Panc1 (cell line): Measurements from ENCODE around the gene GPR176. TPM values are rescaled to one million over a fixed set of nuclear protein-coding genes. Genes with fewer than 3 reads are reported as not detected.

ENCODE experiments used
- ATAC-seq: fragments of 200-7000 bp; cut with Tn5 transposase; 2 replicates; pipeline ENCODE4 v1.9.1; 2020; ENCODE audit warnings: mild to moderate bottlenecking, moderate library complexity
- BruUV-seq: library from RNA; stranded (reverse); fragments of 400-500 nt; replicated peaks from 2 replicates; lab custom pipeline; 2021; lab: Mats Ljungman, UMichigan
- CTCF ChIA-PET: fragments of 300-600 bp; sonication (Branson Sonifier 250); formaldehyde crosslinking; loops from one replicate; lab custom pipeline; 2022; ENCODE audit warnings: antibody characterized with exemption; lab: Charles Lee
- POLR2A ChIA-PET: fragments of 300-600 bp; sonication (Branson Sonifier 250); formaldehyde crosslinking; loops from one replicate; lab custom pipeline; 2022; ENCODE audit warnings: antibody characterized with exemption; lab: Charles Lee
- DNase-seq: peaks from one replicate; pipeline ENCODE4 v3.0.0-alpha.2; 2010; ENCODE audit warnings: low read depth, low spot score
- H3K27ac ChIP-seq: 2 replicates; pipeline ENCODE4 v1.5.1; 2011; ENCODE audit warnings: mild to moderate bottlenecking, low read length, inconsistent platforms
- H3K27me3 ChIP-seq: fragments of 200-500 bp; sonication (Bioruptor generic); 2 replicates; pipeline ENCODE4 v1.6.0; 2014; ENCODE audit warnings: low read length, inconsistent platforms; ENCODE audit not compliant: control insufficient read depth, insufficient read depth
- H3K36me3 ChIP-seq: fragments of 200-500 bp; sonication (Bioruptor generic); 2 replicates; pipeline ENCODE4 v1.5.1; 2014; ENCODE audit warnings: inconsistent platforms, mild to moderate bottlenecking, low read length, moderate library complexity; ENCODE audit not compliant: control insufficient read depth, insufficient read depth
- H3K4me1 ChIP-seq: 2 replicates; pipeline ENCODE4 v1.5.1; 2011; ENCODE audit warnings: inconsistent platforms, mild to moderate bottlenecking, low read length, moderate library complexity; ENCODE audit not compliant: control insufficient read depth, insufficient read depth
- H3K4me3 ChIP-seq, 2 experiments: 2 replicates each; pipeline ENCODE4 v1.5.1; 2011 to 2012; ENCODE audit warnings: low read depth in 2 of 2, low read length in 2 of 2, mild to moderate bottlenecking in 2 of 2, inconsistent platforms in 1 of 2, moderate library complexity in 1 of 2
- H3K9me3 ChIP-seq: fragments of 200-500 bp; sonication (Bioruptor generic); 2 replicates; pipeline ENCODE4 v1.5.1; 2014; ENCODE audit warnings: low read depth, mild to moderate bottlenecking, inconsistent platforms, low read length, moderate library complexity; ENCODE audit not compliant: control insufficient read depth, insufficient read depth
- CTCF ChIP-seq: fragments of 450-650 bp; IDR thresholded peaks from 2 replicates; pipeline ENCODE4 v1.5.1; 2017; ENCODE audit warnings: mild to moderate bottlenecking
- POLR2AphosphoS5 ChIP-seq: IDR thresholded peaks from 2 replicates; pipeline ENCODE4 v1.6.1; 2012; ENCODE audit warnings: mild to moderate bottlenecking, low read depth, low read length, moderate library complexity
- REST ChIP-seq, 2 experiments: IDR thresholded peaks; 2 replicates each; pipeline ENCODE4 v1.6.1; 2011 to 2012; ENCODE audit warnings: low read depth in 2 of 2, control low read depth in 1 of 2, low read length in 1 of 2, mild to moderate bottlenecking in 1 of 2, moderate library complexity in 1 of 2; ENCODE audit not compliant: insufficient read depth in 1 of 2
- SIN3A ChIP-seq: IDR thresholded peaks from 2 replicates; pipeline ENCODE4 v1.6.1; 2012; ENCODE audit warnings: low read depth, mild to moderate bottlenecking, low read length, moderate library complexity, borderline replicate concordance; ENCODE audit not compliant: insufficient read depth
- TCF7L2 ChIP-seq: IDR thresholded peaks from 2 replicates; pipeline ENCODE4 v1.6.1; 2011; ENCODE audit warnings: mild to moderate bottlenecking, low read depth, low read length, inconsistent platforms
- in situ Hi-C: cut with HindIII; loops from 2 replicates; pipeline ENCODE4 v1.10.0; 2016; ENCODE audit warnings: low sequenced_read_pairs, low pct_unique_long_range_greater_than_20kb
- intact Hi-C: fragments of 100-400 bp; cut with micrococcal nuclease; formaldehyde crosslinking; loops from one replicate; pipeline ENCODE4 v1.10.0; 2022; ENCODE audit not compliant: unreplicated experiment
- total RNA-seq: library from RNA; stranded (reverse); gene quantifications from one replicate; pipeline ENCODE4 v1.2.1, GENCODE V29; 2021; ENCODE audit not compliant: unreplicated experiment

GPR176 gene
- total RNA-seq, 1 experiment from 2014 or later, result 12.7 TPM

GRCh38 chr15:39778021-39778420 lies 142.0 kb downstream of the GPR176 start:
- POLR2A ChIA-PET, result no interaction called here

GRCh38 chr15:39777496-39777895 lies 142.6 kb downstream of the GPR176 start:
- TF ChIP-seq SIN3A (no peak), TCF7L2 (no peak), POLR2AphosphoS5 (no peak), CTCF (no peak), REST (IDR thresholded peaks at IDR 0.05; ENCODE audit: insufficient read depth in 1 of 2, low read depth in 2 of 2, low read length in 1 of 2) (no peak)
- ChIA-PET POLR2A (no interaction called here), CTCF (interaction anchor here (0.6 kb wide), 1 partner anchor 204 kb away, joined by 4 read pairs; no protein-coding TSS in a partner anchor)
- DNase-seq, result no peak
- no peaks in the 10 kb centered on the region for H3K9me3 ChIP-seq
- peaks cover 6% of the 10 kb centered on the region; the same call in 1 of the 2 replicates for H3K4me1 ChIP-seq
- H3K36me3 ChIP-seq, result no peaks in the 10 kb centered on the region
- intact Hi-C loops, result no loop called here
- no peak overlapping the region for H3K27ac ChIP-seq
- BruUV-seq, result no TSS peak
- no peak overlapping the region for H3K4me3 ChIP-seq
- ATAC-seq, result no peak
- in situ Hi-C loops, result no loop called here
- H3K27me3 ChIP-seq, result no peaks in the 10 kb centered on the region

More at GRCh38 chr15:39778021-39778420, 142.0 kb downstream of the GPR176 start:
- Histone ChIP-seq H3K4me1 (peaks cover 6% of the 10 kb centered on the region; the same call in 1 of the 2 replicates), H3K27ac (no peak overlapping the region), H3K36me3 (no peaks in the 10 kb centered on the region), H3K4me3 (no peak overlapping the region), H3K9me3 (no peaks in the 10 kb centered on the region), H3K27me3 (no peaks in the 10 kb centered on the region)
- intact Hi-C loops, result no loop called here
- no peak for ATAC-seq
- in situ Hi-C loops, result no loop called here
- CTCF ChIA-PET, result interaction anchor here (0.6 kb wide), 1 partner anchor 203 kb away, joined by 4 read pairs; no protein-coding TSS in a partner anchor
- no TSS peak for BruUV-seq
- no peak for TF ChIP-seq CTCF
- TF ChIP-seq SIN3A, result no peak
- no peak for TF ChIP-seq TCF7L2
- no peak for TF ChIP-seq REST (IDR thresholded peaks at IDR 0.05; ENCODE audit: insufficient read depth in 1 of 2, low read depth in 2 of 2, low read length in 1 of 2)
- no peak for TF ChIP-seq POLR2AphosphoS5
- no peak for DNase-seq
